H9 (cell line): ENCODE measurements around the gene NEXMIF. TPM values are rescaled to one million over a fixed set of nuclear protein-coding genes. Genes with fewer than 3 reads are reported as not detected.
"Not testable (repeated sequence)": the region's sequence is repeated elsewhere in the genome, so short reads cannot be mapped to it uniquely, and the experiment has no call there.

ENCODE experiments used
- DNase-seq: peaks from one replicate; pipeline ENCODE4 v3.0.0-alpha.2; 2017
- H2AFZ ChIP-seq: one replicate; pipeline ENCODE4 v1.6.1; 2013; ENCODE audit warnings: mild to moderate bottlenecking, low read length, control low read depth, moderate library complexity
- H2AK5ac ChIP-seq: 2 replicates; pipeline ENCODE4 v1.6.1; 2013; ENCODE audit warnings: low read length, control low read depth, mixed read lengths; ENCODE audit not compliant: insufficient read length
- H2BK120ac ChIP-seq: one replicate; pipeline ENCODE4 v1.6.1; 2013; ENCODE audit warnings: low read depth, mild to moderate bottlenecking, low read length, control low read depth, inconsistent platforms; ENCODE audit not compliant: poor library complexity, severe bottlenecking
- H2BK12ac ChIP-seq: 2 replicates; pipeline ENCODE4 v1.6.1; 2013; ENCODE audit warnings: low read length, control low read depth, mixed read lengths, low read depth; ENCODE audit not compliant: insufficient read length
- H2BK15ac ChIP-seq: 2 replicates; pipeline ENCODE4 v1.6.1; 2013; ENCODE audit warnings: low read depth, low read length, control low read depth
- H2BK20ac ChIP-seq: one replicate; pipeline ENCODE4 v1.6.1; 2013; ENCODE audit warnings: low read depth, mild to moderate bottlenecking, low read length, control low read depth, inconsistent platforms; ENCODE audit not compliant: poor library complexity, severe bottlenecking
- H2BK5ac ChIP-seq: 2 replicates; pipeline ENCODE4 v1.6.1; 2013; ENCODE audit warnings: low read length, control low read depth, mixed read lengths; ENCODE audit not compliant: insufficient read length
- H3K14ac ChIP-seq: 2 replicates; pipeline ENCODE4 v1.6.1; 2013; ENCODE audit warnings: low read length, control low read depth; ENCODE audit not compliant: insufficient read depth
- H3K18ac ChIP-seq: 2 replicates; pipeline ENCODE4 v1.6.1; 2013; ENCODE audit warnings: low read depth, mild to moderate bottlenecking, mixed read lengths, low read length, control low read depth; ENCODE audit not compliant: insufficient read length
- H3K23ac ChIP-seq: 2 replicates; pipeline ENCODE4 v1.6.1; 2013; ENCODE audit warnings: low read length, control low read depth, mixed read lengths, low read depth; ENCODE audit not compliant: insufficient read length
- H3K23me2 ChIP-seq: 2 replicates; pipeline ENCODE4 v1.6.1; 2013; ENCODE audit warnings: low read depth, mild to moderate bottlenecking, mixed read lengths, low read length, control low read depth; ENCODE audit not compliant: insufficient read length, poor library complexity, severe bottlenecking
- H3K27ac ChIP-seq: 2 replicates; pipeline ENCODE4 v1.5.1; 2013; ENCODE audit warnings: low read length, control low read depth, mixed read lengths, low read depth; ENCODE audit not compliant: insufficient read length
- H3K27me3 ChIP-seq: 2 replicates; pipeline ENCODE4 v1.6.1; 2013; ENCODE audit warnings: low read length, control low read depth, inconsistent platforms; ENCODE audit not compliant: insufficient read depth
- H3K4ac ChIP-seq: 2 replicates; pipeline ENCODE4 v1.6.1; 2013; ENCODE audit warnings: low read depth, mild to moderate bottlenecking, control low read depth, inconsistent platforms, low read length, moderate library complexity
- H3K4me1 ChIP-seq: 2 replicates; pipeline ENCODE4 v1.6.1; 2013; ENCODE audit warnings: low read length, control low read depth, inconsistent platforms; ENCODE audit not compliant: insufficient read depth
- H3K4me2 ChIP-seq: 2 replicates; pipeline ENCODE4 v1.6.1; 2013; ENCODE audit warnings: low read length, control low read depth, mixed read lengths; ENCODE audit not compliant: insufficient read length, insufficient read depth
- H3K56ac ChIP-seq: 2 replicates; pipeline ENCODE4 v1.6.1; 2013; ENCODE audit warnings: low read depth, mild to moderate bottlenecking, mixed read lengths, low read length, control low read depth; ENCODE audit not compliant: insufficient read length
- H3K79me1 ChIP-seq: 2 replicates; pipeline ENCODE4 v1.6.1; 2013; ENCODE audit warnings: low read depth, mild to moderate bottlenecking, moderate library complexity, low read length, control low read depth, inconsistent platforms; ENCODE audit not compliant: insufficient read depth, poor library complexity, severe bottlenecking
- H3K79me2 ChIP-seq: 2 replicates; pipeline ENCODE4 v1.6.1; 2013; ENCODE audit warnings: low read length, control low read depth, inconsistent platforms; ENCODE audit not compliant: insufficient read depth
- H3K9ac ChIP-seq: 2 replicates; pipeline ENCODE4 v1.6.1; 2013; ENCODE audit warnings: low read length, control low read depth, mixed read lengths; ENCODE audit not compliant: insufficient read length; ENCODE audit errors: extremely low read depth
- H3K9me3 ChIP-seq: one replicate; pipeline ENCODE4 v1.6.1; 2013; ENCODE audit warnings: low read depth, low read length, inconsistent platforms; ENCODE audit not compliant: control insufficient read depth
- H3T11ph ChIP-seq: one replicate; pipeline ENCODE4 v1.6.1; 2013; ENCODE audit warnings: mild to moderate bottlenecking, low read length, control low read depth, inconsistent platforms
- H4K20me1 ChIP-seq: one replicate; pipeline ENCODE4 v1.6.1; 2013; ENCODE audit not compliant: control insufficient read depth, insufficient read length, insufficient read depth
- H4K5ac ChIP-seq: 2 replicates; pipeline ENCODE4 v1.6.1; 2013; ENCODE audit warnings: low read depth, mild to moderate bottlenecking, mixed read lengths, low read length, control low read depth; ENCODE audit not compliant: insufficient read length
- H4K8ac ChIP-seq: replicated peaks from 2 replicates; pipeline ENCODE4 v1.6.1; 2013; ENCODE audit warnings: low read length, control low read depth, mixed read lengths, low read depth; ENCODE audit not compliant: insufficient read length
- H4K91ac ChIP-seq: 2 replicates; pipeline ENCODE4 v1.6.1; 2013; ENCODE audit warnings: low read depth, mild to moderate bottlenecking, moderate library complexity, mixed read lengths, low read length, control low read depth; ENCODE audit not compliant: insufficient read length
- H3K27ac Mint-ChIP-seq, 3 experiments: 2 replicates in 2 of 3; 3 replicates in 1 of 3; pipeline ENCODE4 v1.8.0; 2020 to 2021; ENCODE audit warnings: mixed read lengths in 3 of 3, mild to moderate bottlenecking in 1 of 3, moderate library complexity in 1 of 3
- H3K27me3 Mint-ChIP-seq: 2 replicates; pipeline ENCODE4 v1.8.0; 2021; ENCODE audit warnings: low read depth, mild to moderate bottlenecking, moderate library complexity, mixed read lengths
- H3K36me3 Mint-ChIP-seq, 3 experiments: 2 replicates in 2 of 3; 3 replicates in 1 of 3; pipeline ENCODE4 v1.8.0; 2020 to 2021; ENCODE audit warnings: low read depth in 3 of 3, mixed read lengths in 3 of 3; ENCODE audit not compliant: insufficient read depth in 1 of 3
- H3K4me1 Mint-ChIP-seq, 2 experiments: 2 replicates each; pipeline ENCODE4 v1.8.0; 2020; ENCODE audit warnings: mixed read lengths in 2 of 2
- H3K4me3 Mint-ChIP-seq, 2 experiments: 2 replicates in 1 of 2; 3 replicates in 1 of 2; pipeline ENCODE4 v1.8.0; 2020 to 2021; ENCODE audit warnings: mild to moderate bottlenecking in 2 of 2, mixed read lengths in 2 of 2, moderate library complexity in 1 of 2
- H3K9me3 Mint-ChIP-seq, 2 experiments: 2 replicates in 1 of 2; 3 replicates in 1 of 2; pipeline ENCODE4 v1.8.0; 2020; ENCODE audit warnings: mild to moderate bottlenecking in 2 of 2, mixed read lengths in 2 of 2, moderate library complexity in 1 of 2
- CTCF ChIP-seq: fragments of 200-600 bp; sonication (generic); conservative IDR thresholded peaks from 3 replicates; pipeline ENCODE4 v1.8.0; 2021; ENCODE audit warnings: antibody characterized with exemption, mild to moderate bottlenecking
- WGBS: extraction: QIAGEN DNeasy Blood & Tissue Kit; methylation state at CpG from one replicate; pipeline ENCODE4 v1.1.7; 2013; ENCODE audit warnings: missing lambda C conversion rate, low lambda C conversion rate, mixed read lengths; ENCODE audit not compliant: insufficient read length; ENCODE audit errors: extremely low coverage; 5-methylcytosine and 5-hydroxymethylcytosine counted together
- total RNA-seq: library from RNA; stranded (reverse); gene quantifications from 2 replicates; pipeline ENCODE4 v1.2.1, GENCODE V29; 2021

Gene NEXMIF
- total RNA-seq, 1 experiment from 2014 or later = 0.22 TPM

- Histone ChIP-seq H2BK5ac (no peak overlapping the region), H4K5ac (no peak overlapping the region), H4K20me1 (no peaks in the 10 kb centered on the region), H2BK12ac (no peak overlapping the region), H2AFZ (no peak overlapping the region), H3K23me2 (no peaks in the 10 kb centered on the region), H3K9ac (no peak overlapping the region), H3K9me3 (peaks cover 21% of the 10 kb centered on the region), H3K23ac (no peak overlapping the region), H3K27me3 (no peaks in the 10 kb centered on the region), H3K4me2 (no peak overlapping the region), H3K14ac (no peak overlapping the region), H3K18ac (no peak overlapping the region), H3K79me1 (no peaks in the 10 kb centered on the region), H3K4ac (no peak overlapping the region), H3K27ac (no peak overlapping the region), H2BK120ac (no peak overlapping the region), H4K8ac (no peak overlapping the region), H3K56ac (no peak overlapping the region), H2AK5ac (no peak overlapping the region), H3K79me2 (no peaks in the 10 kb centered on the region), H2BK15ac (no peak overlapping the region), H2BK20ac (no peak overlapping the region), H3T11ph (no peak overlapping the region), H3K4me1 (no peaks in the 10 kb centered on the region), H4K91ac (no peak overlapping the region)
- Mint-ChIP-seq H3K9me3 (peaks cover 62 to 65% of the 10 kb centered on the region in 2 experiments), H3K36me3 (no peaks in the 10 kb centered on the region; a peak in 3 of 7 replicates), H3K27ac (no peak overlapping the region), H3K27me3 (no peaks in the 10 kb centered on the region), H3K4me3 (no peak overlapping the region), H3K4me1 (peaks cover 0 to 3% of the 10 kb centered on the region in 2 experiments; a peak in 2 of 4 replicates)
- no CpG with 5 or more reads among the region's 4 CpGs for WGBS
- DNase-seq = no peak
- TF ChIP-seq CTCF = no peak
These were observed 34.4 kb downstream of the NEXMIF start for GRCh38 chrX:74890676-74891430.

GRCh38 chrX:74882383-74882782, 42.9 kb downstream of the NEXMIF start:
- not testable (repeated sequence) for H2AFZ ChIP-seq, H2BK5ac ChIP-seq, H3K23ac ChIP-seq, H3K9ac ChIP-seq, H3K4me1 ChIP-seq, H3K14ac ChIP-seq, H2BK15ac ChIP-seq, H3K27me3 ChIP-seq, H3K18ac ChIP-seq, H3K27me3 Mint-ChIP-seq, H3K79me1 ChIP-seq, H2BK20ac ChIP-seq, H4K20me1 ChIP-seq, H3K4me2 ChIP-seq, H4K8ac ChIP-seq, H2BK120ac ChIP-seq, DNase-seq, H3K4me3 Mint-ChIP-seq, H3K27ac ChIP-seq, H3K56ac ChIP-seq, H3K23me2 ChIP-seq, H4K91ac ChIP-seq, H2BK12ac ChIP-seq, H3T11ph ChIP-seq, H3K4me1 Mint-ChIP-seq, H3K4ac ChIP-seq, H2AK5ac ChIP-seq, H3K79me2 ChIP-seq, H4K5ac ChIP-seq, H3K27ac Mint-ChIP-seq
- WGBS = no CpG with 5 or more reads among the region's 9 CpGs
- Mint-ChIP-seq H3K9me3 (peaks cover 74 to 86% of the 10 kb centered on the region in 2 experiments), H3K36me3 (peaks cover 15 to 22% (median 19%) of the 10 kb centered on the region in 3 experiments)
- H3K9me3 ChIP-seq = peaks cover 23% of the 10 kb centered on the region
